HG03045 (cell line): ENCODE data around the gene GYS1.
"Not testable (repeated sequence)": the region's sequence is repeated elsewhere in the genome, so short reads cannot be mapped to it uniquely, and the experiment has no call there.

ENCODE experiments used
- ATAC-seq: cut with Tn5 transposase; IDR thresholded peaks from one replicate; pipeline ENCODE4 v1.9.1; 2021; ENCODE audit warnings: mild to moderate bottlenecking, moderate library complexity; ENCODE audit not compliant: unreplicated experiment

The GYS1 gene

GRCh38 chr19:48993175-48994034 is at the start of gene GYS1, which contains the start of gene RUVBL2:
TSS of gene GYS1 (minus strand) at chr19:48993309. CDS start at chr19:48993112, 197 bp downstream.
TSS of gene RUVBL2 (plus strand) at chr19:48993887. CDS start at chr19:48993912, 25 bp downstream.
- peak; percentile 86 for ATAC-seq

- not testable (repeated sequence) for ATAC-seq
These were observed 49.6 kb upstream of the GYS1 start for GRCh38 chr19:49042666-49043065.

GRCh38 chr19:49042177-49042576 is 49.1 kb upstream of the GYS1 start:
- no peak for ATAC-seq

- not testable (repeated sequence) for ATAC-seq
These were observed 46.6 kb upstream of the GYS1 start for GRCh38 chr19:49039736-49040135.

- not testable (repeated sequence) for ATAC-seq
These were observed 45.6 kb upstream of the GYS1 start for GRCh38 chr19:49038557-49039276.

- not testable (repeated sequence) for ATAC-seq
These were observed 45.0 kb upstream of the GYS1 start for GRCh38 chr19:49038111-49038510.

- ATAC-seq, result not testable (repeated sequence)
These were observed 43.7 kb upstream of the GYS1 start, which contains the start of gene CGB1 for GRCh38 chr19:49036815-49037214. TSS of gene CGB1 (minus strand) at chr19:49036895. CDS start at chr19:49036711, 184 bp downstream.

- not testable (repeated sequence) for ATAC-seq
These were observed 38.7 kb upstream of the GYS1 start, which contains the start of gene CGB2 for GRCh38 chr19:49031642-49032301. TSS of gene CGB2 (plus strand) at chr19:49031890. CDS start at chr19:49032096, 206 bp downstream.

GRCh38 chr19:49030323-49030722 is 37.2 kb upstream of the GYS1 start:
- not testable (repeated sequence) for ATAC-seq

GRCh38 chr19:49029749-49030148 is 36.6 kb upstream of the GYS1 start:
- ATAC-seq, result not testable (repeated sequence)

GRCh38 chr19:49028686-49029085 is 35.6 kb upstream of the GYS1 start:
- ATAC-seq, result not testable (repeated sequence)

- not testable (repeated sequence) for ATAC-seq
These were observed 32.5 kb upstream of the GYS1 start for GRCh38 chr19:49025599-49025998.

- ATAC-seq, result not testable (repeated sequence)
These were observed 32.0 kb upstream of the GYS1 start for GRCh38 chr19:49025088-49025487.

GRCh38 chr19:49024233-49024632 is 31.1 kb upstream of the GYS1 start, which contains the start of gene CGB3:
TSS of gene CGB3 (minus strand) at chr19:49024333. CDS start at chr19:49023971, 362 bp downstream.
- not testable (repeated sequence) for ATAC-seq

GRCh38 chr19:49022116-49022515 is 29.0 kb upstream of the GYS1 start:
- no peak for ATAC-seq

- ATAC-seq, result no peak
These were observed 28.1 kb upstream of the GYS1 start for GRCh38 chr19:49020931-49021895.

GRCh38 chr19:49020342-49020741 is 27.2 kb upstream of the GYS1 start:
- no peak for ATAC-seq

- no peak for ATAC-seq
These were observed 26.3 kb upstream of the GYS1 start for GRCh38 chr19:49019242-49019932.
